BLaER1 treated with 17β-estradiol and CSF1 and Interleukin-3, amounts not matched to agents 10 nM and 100 nM (cell line): ENCODE results near the gene TFRC.
"Not testable (repeated sequence)": the region's sequence is repeated elsewhere in the genome, so short reads cannot be mapped to it uniquely, and the experiment has no call there.

Experiments
- H3K27ac ChIP-seq, 11 experiments: shearing (Covaris generic); formaldehyde crosslinking; 2 replicates each; pipeline ENCODE4 v1.8.1; 2022
- H3K27me3 ChIP-seq, 11 experiments: shearing (Covaris generic); formaldehyde crosslinking; 2 replicates each; pipeline ENCODE4 v1.8.1; 2022
- H3K36me3 ChIP-seq, 11 experiments: shearing (Covaris generic); formaldehyde crosslinking; 2 replicates each; pipeline ENCODE4 v1.8.1; 2022
- H3K4me1 ChIP-seq, 10 experiments: shearing (Covaris generic); formaldehyde crosslinking; 2 replicates each; pipeline ENCODE4 v1.8.1; 2022
- H3K4me2 ChIP-seq, 11 experiments: shearing (Covaris generic); formaldehyde crosslinking; 2 replicates each; pipeline ENCODE4 v1.8.1; 2022
- H3K4me3 ChIP-seq, 10 experiments: shearing (Covaris generic); formaldehyde crosslinking; 2 replicates each; pipeline ENCODE4 v1.8.1; 2022
- H3K9ac ChIP-seq, 11 experiments: shearing (Covaris generic); formaldehyde crosslinking; 2 replicates each; pipeline ENCODE4 v1.8.1; 2022
- H3K9me3 ChIP-seq, 11 experiments: shearing (Covaris generic); formaldehyde crosslinking; replicated peaks in 1 of 11; 2 replicates each; pipeline ENCODE4 v1.8.1; 2022
- H4K20me1 ChIP-seq, 11 experiments: shearing (Covaris generic); formaldehyde crosslinking; 2 replicates each; pipeline ENCODE4 v1.8.1; 2022
- Cebpa-rat ChIP-seq, 11 experiments: shearing (Covaris generic); IDR thresholded peaks; 2 replicates each; pipeline ENCODE4 v1.8.1; 2022

The TFRC gene

GRCh38 chr3:196057760-196058331 lies 24.0 kb downstream of the TFRC start:
- no peak for TF ChIP-seq Cebpa-rat (IDR thresholded peaks at IDR 0.05)
- Histone ChIP-seq H3K9ac (peak overlapping the region in 1 of 11 experiments; percentile 42; a peak in 1 of 22 replicates), H4K20me1 (peaks cover 14 to 100% (median 55%) of the 10 kb centered on the region in 11 experiments; a peak in 20 of 22 replicates), H3K4me3 (no peak overlapping the region), H3K4me1 (no peaks in the 10 kb centered on the region), H3K9me3 (no peaks in the 10 kb centered on the region), H3K36me3 (peaks cover 100% of the 10 kb centered on the region in 11 experiments), H3K27ac (no peak overlapping the region; a peak in 1 of 22 replicates), H3K4me2 (no peak overlapping the region), H3K27me3 (no peaks in the 10 kb centered on the region)

GRCh38 chr3:196056371-196056770 lies 25.5 kb downstream of the TFRC start:
- H3K9me3 ChIP-seq, H3K27me3 ChIP-seq, H3K4me1 ChIP-seq, H3K9ac ChIP-seq, H3K4me2 ChIP-seq, H3K4me3 ChIP-seq: not testable (repeated sequence)
- Histone ChIP-seq H3K36me3 (peaks cover 100% of the 10 kb centered on the region in 11 experiments), H3K27ac (0 out of 22 replicates have a peak overlapping the region, but pooled peaks of 1 of the 11 experiments have one; percentile 26), H4K20me1 (peaks cover 18 to 100% (median 64%) of the 10 kb centered on the region in 11 experiments; a peak in 20 of 22 replicates)

GRCh38 chr3:196055683-196056270 lies 26.1 kb downstream of the TFRC start:
- Histone ChIP-seq H3K4me1 (no peaks in the 10 kb centered on the region), H3K4me3 (no peak overlapping the region), H3K9ac (no peak overlapping the region; a peak in 1 of 22 replicates), H3K36me3 (peaks cover 100% of the 10 kb centered on the region in 11 experiments), H3K4me2 (no peak overlapping the region), H3K9me3 (no peaks in the 10 kb centered on the region), H3K27me3 (no peaks in the 10 kb centered on the region), H4K20me1 (peaks cover 18 to 100% (median 62%) of the 10 kb centered on the region in 11 experiments; a peak in 20 of 22 replicates), H3K27ac (peak overlapping the region in 1 of 11 experiments; percentile 26; a peak in 1 of 22 replicates)
- peak in 8 of 11 experiments; percentile 4 to 86 (median 63); a peak in 12 of 22 replicates for TF ChIP-seq Cebpa-rat (IDR thresholded peaks at IDR 0.05)

- Histone ChIP-seq H3K27me3 (no peaks in the 10 kb centered on the region), H4K20me1 (peaks cover 18 to 100% (median 65%) of the 10 kb centered on the region in 11 experiments; a peak in 20 of 22 replicates), H3K4me1 (no peaks in the 10 kb centered on the region), H3K9ac (no peak overlapping the region; a peak in 1 of 22 replicates), H3K9me3 (no peaks in the 10 kb centered on the region), H3K4me3 (no peak overlapping the region), H3K27ac (no peak overlapping the region; a peak in 1 of 22 replicates), H3K36me3 (peaks cover 100% of the 10 kb centered on the region in 11 experiments), H3K4me2 (no peak overlapping the region)
- TF ChIP-seq Cebpa-rat (IDR thresholded peaks at IDR 0.05) = no peak
These were observed 26.6 kb downstream of the TFRC start for GRCh38 chr3:196055240-196055639.

- H3K4me3 ChIP-seq = no peak overlapping the region
- H3K4me2 ChIP-seq = no peak overlapping the region
- no peak for TF ChIP-seq Cebpa-rat (IDR thresholded peaks at IDR 0.05)
- H3K27me3 ChIP-seq = no peaks in the 10 kb centered on the region
- H3K36me3 ChIP-seq = peaks cover 100% of the 10 kb centered on the region in 11 experiments
- no peak overlapping the region for H3K9ac ChIP-seq
- H3K9me3 ChIP-seq = no peaks in the 10 kb centered on the region
- no peaks in the 10 kb centered on the region for H3K4me1 ChIP-seq
- peaks cover 18 to 100% (median 71%) of the 10 kb centered on the region in 11 experiments; a peak in 20 of 22 replicates for H4K20me1 ChIP-seq
- no peak overlapping the region for H3K27ac ChIP-seq
These were observed 27.2 kb downstream of the TFRC start for GRCh38 chr3:196054661-196055060.

GRCh38 chr3:196053487-196053886 lies 28.4 kb downstream of the TFRC start:
- H3K9ac ChIP-seq = no peak overlapping the region
- TF ChIP-seq Cebpa-rat (IDR thresholded peaks at IDR 0.05) = no peak
- no peak overlapping the region for H3K4me3 ChIP-seq
- no peak overlapping the region for H3K4me2 ChIP-seq
- H4K20me1 ChIP-seq = peaks cover 26 to 100% (median 77%) of the 10 kb centered on the region in 11 experiments; a peak in 20 of 22 replicates
- H3K27ac ChIP-seq = no peak overlapping the region
- H3K9me3 ChIP-seq = no peaks in the 10 kb centered on the region
- H3K36me3 ChIP-seq = peaks cover 97 to 100% (median 100%) of the 10 kb centered on the region in 11 experiments
- H3K4me1 ChIP-seq = no peaks in the 10 kb centered on the region
- H3K27me3 ChIP-seq = no peaks in the 10 kb centered on the region

- Histone ChIP-seq H3K9me3 (no peaks in the 10 kb centered on the region), H3K4me3 (no peak overlapping the region), H3K9ac (peak overlapping the region in 1 of 11 experiments; percentile 35; a peak in 1 of 22 replicates), H3K4me1 (no peaks in the 10 kb centered on the region), H4K20me1 (peaks cover 24 to 100% (median 79%) of the 10 kb centered on the region in 11 experiments; a peak in 20 of 22 replicates), H3K27me3 (no peaks in the 10 kb centered on the region), H3K36me3 (peaks cover 76 to 100% (median 99%) of the 10 kb centered on the region in 11 experiments), H3K27ac (no peak overlapping the region), H3K4me2 (no peak overlapping the region)
- TF ChIP-seq Cebpa-rat (IDR thresholded peaks at IDR 0.05) = no peak
These were observed 30.4 kb downstream of the TFRC start for GRCh38 chr3:196051282-196052076.

GRCh38 chr3:196050597-196050996 lies 31.3 kb downstream of the TFRC start:
- Histone ChIP-seq H3K36me3 (peaks cover 68 to 100% (median 95%) of the 10 kb centered on the region in 11 experiments), H3K27me3 (no peaks in the 10 kb centered on the region), H3K27ac (no peak overlapping the region), H3K4me3 (no peak overlapping the region), H3K9me3 (0 out of 22 replicates have a peak, but pooled peaks cover 0 to under 1% (median 0%) of the 10 kb centered on the region in 11 experiments), H3K4me2 (no peak overlapping the region), H3K4me1 (no peaks in the 10 kb centered on the region), H3K9ac (no peak overlapping the region), H4K20me1 (peaks cover 17 to 98% (median 71%) of the 10 kb centered on the region in 11 experiments; a peak in 20 of 22 replicates)
- no peak for TF ChIP-seq Cebpa-rat (IDR thresholded peaks at IDR 0.05)

GRCh38 chr3:196049653-196050052 lies 32.2 kb downstream of the TFRC start:
- peaks cover 12 to 93% (median 61%) of the 10 kb centered on the region in 11 experiments; a peak in 19 of 22 replicates for H4K20me1 ChIP-seq
- no peak overlapping the region for H3K4me2 ChIP-seq
- no peak overlapping the region for H3K4me3 ChIP-seq
- no peak overlapping the region for H3K27ac ChIP-seq
- H3K9me3 ChIP-seq = peaks cover 0 to 8% (median 0%) of the 10 kb centered on the region in 11 experiments; a peak in 5 of 22 replicates
- no peaks in the 10 kb centered on the region for H3K27me3 ChIP-seq
- H3K9ac ChIP-seq = no peak overlapping the region
- TF ChIP-seq Cebpa-rat (IDR thresholded peaks at IDR 0.05) = no peak
- H3K36me3 ChIP-seq = peaks cover 59 to 100% (median 95%) of the 10 kb centered on the region in 11 experiments
- H3K4me1 ChIP-seq = no peaks in the 10 kb centered on the region
